Memory B cell (primary cell): ENCODE data around the gene GPR158.

Experiments
- ATAC-seq: fragments of 150-1000 bp; cut with Tn5 transposase; 2 replicates; pipeline ENCODE4 v1.10.0; 2021; ENCODE audit warnings: low read depth, mild to moderate bottlenecking, moderate library complexity
- DNase-seq, 2 donors: peaks; one replicate each; pipeline ENCODE4 v3.0.0; 2022; ENCODE audit warnings: low spot score in 2 of 2
- H3K27ac Mint-ChIP-seq: one replicate; pipeline ENCODE4 v1.8.0; 2022; ENCODE audit warnings: mild to moderate bottlenecking, moderate library complexity, mixed read lengths
- H3K27me3 Mint-ChIP-seq: one replicate; pipeline ENCODE4 v1.8.0; 2022; ENCODE audit warnings: mixed read lengths
- H3K36me3 Mint-ChIP-seq: one replicate; pipeline ENCODE4 v1.8.0; 2022; ENCODE audit warnings: mild to moderate bottlenecking, mixed read lengths
- H3K4me1 Mint-ChIP-seq: one replicate; pipeline ENCODE4 v1.8.0; 2022; ENCODE audit warnings: mixed read lengths
- H3K4me3 Mint-ChIP-seq: one replicate; pipeline ENCODE4 v1.8.0; 2022; ENCODE audit warnings: mild to moderate bottlenecking, moderate library complexity, mixed read lengths
- H3K9me3 Mint-ChIP-seq: one replicate; pipeline ENCODE4 v1.8.0; 2022; ENCODE audit warnings: mixed read lengths

The GPR158 gene

GRCh38 chr10:25444266-25444665 is 269.5 kb downstream of the GPR158 start:
- H3K9me3 Mint-ChIP-seq = peaks cover 6% of the 10 kb centered on the region
- DNase-seq (no peak), ATAC-seq (no peak)
- H3K27me3 Mint-ChIP-seq = peaks cover 2% of the 10 kb centered on the region
- no peaks in the 10 kb centered on the region for H3K36me3 Mint-ChIP-seq
- H3K4me3 Mint-ChIP-seq = no peak overlapping the region
- no peaks in the 10 kb centered on the region for H3K4me1 Mint-ChIP-seq
- no peak overlapping the region for H3K27ac Mint-ChIP-seq

DNA sequence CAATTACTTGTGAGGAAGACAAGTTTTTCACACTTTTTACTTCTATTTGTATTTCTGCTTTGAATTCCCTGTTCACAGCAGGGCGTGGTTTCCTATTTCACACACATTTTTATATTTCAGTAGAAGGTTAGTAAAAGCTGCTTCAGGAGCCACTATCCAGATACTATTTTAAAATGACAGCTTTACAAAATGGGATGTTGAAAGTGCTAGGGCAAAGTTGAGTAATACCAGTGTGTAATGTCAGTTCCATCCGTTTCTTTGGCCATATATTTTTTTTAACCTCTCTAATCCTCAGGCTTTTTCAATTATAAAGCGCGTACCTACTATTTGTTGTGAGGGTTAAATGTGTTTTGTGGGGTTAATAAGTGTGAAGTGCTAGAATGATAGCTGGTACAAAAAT is 276.6 kb downstream of the GPR158 start:
- no peaks in the 10 kb centered on the region for H3K36me3 Mint-ChIP-seq
- peaks cover 12% of the 10 kb centered on the region for H3K9me3 Mint-ChIP-seq
- no peak for ATAC-seq
- no peak overlapping the region for H3K27ac Mint-ChIP-seq
- H3K27me3 Mint-ChIP-seq = no peaks in the 10 kb centered on the region
- DNase-seq = no peak
- H3K4me1 Mint-ChIP-seq = no peaks in the 10 kb centered on the region
- H3K4me3 Mint-ChIP-seq = no peak overlapping the region

- Mint-ChIP-seq H3K27ac (no peak overlapping the region), H3K4me3 (no peak overlapping the region), H3K9me3 (peaks cover 12% of the 10 kb centered on the region), H3K36me3 (no peaks in the 10 kb centered on the region), H3K27me3 (no peaks in the 10 kb centered on the region), H3K4me1 (no peaks in the 10 kb centered on the region)
- DNase-seq = no peak
- no peak for ATAC-seq
Observed at GRCh38 chr10:25453619-25454018, 278.8 kb downstream of the GPR158 start.

DNA sequence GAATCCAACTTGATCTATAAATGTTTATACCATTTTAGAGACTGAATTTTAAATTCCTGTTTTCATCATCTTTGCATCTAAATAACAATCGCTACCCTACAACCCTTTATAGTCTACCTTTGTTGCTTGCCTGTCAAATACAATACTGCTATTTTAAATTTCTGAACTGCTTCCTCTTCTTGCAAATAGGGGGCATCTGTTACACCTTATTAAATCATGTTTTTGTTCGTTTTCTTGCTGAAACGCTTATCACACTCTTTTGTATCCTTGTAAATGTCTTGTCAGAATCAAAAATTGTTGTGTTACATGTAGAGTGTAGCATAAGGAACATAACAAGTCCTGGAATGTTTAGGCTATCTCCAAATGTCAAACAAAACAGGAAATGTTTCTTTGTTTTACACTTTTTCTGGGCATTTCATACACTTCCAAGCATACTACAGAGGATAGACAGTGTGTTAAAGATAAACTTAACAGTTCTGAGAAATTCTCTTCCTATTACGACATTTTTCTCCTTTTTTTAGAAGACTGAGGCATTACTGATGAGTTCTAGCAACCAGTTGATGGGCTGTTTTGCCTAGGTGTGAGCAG is 281.3 kb downstream of the GPR158 start:
- no peak overlapping the region for H3K27ac Mint-ChIP-seq
- DNase-seq = no peak
- no peaks in the 10 kb centered on the region for H3K27me3 Mint-ChIP-seq
- ATAC-seq = no peak
- no peaks in the 10 kb centered on the region for H3K4me1 Mint-ChIP-seq
- H3K4me3 Mint-ChIP-seq = no peak overlapping the region
- H3K36me3 Mint-ChIP-seq = no peaks in the 10 kb centered on the region
- H3K9me3 Mint-ChIP-seq = peaks cover 10% of the 10 kb centered on the region

DNA sequence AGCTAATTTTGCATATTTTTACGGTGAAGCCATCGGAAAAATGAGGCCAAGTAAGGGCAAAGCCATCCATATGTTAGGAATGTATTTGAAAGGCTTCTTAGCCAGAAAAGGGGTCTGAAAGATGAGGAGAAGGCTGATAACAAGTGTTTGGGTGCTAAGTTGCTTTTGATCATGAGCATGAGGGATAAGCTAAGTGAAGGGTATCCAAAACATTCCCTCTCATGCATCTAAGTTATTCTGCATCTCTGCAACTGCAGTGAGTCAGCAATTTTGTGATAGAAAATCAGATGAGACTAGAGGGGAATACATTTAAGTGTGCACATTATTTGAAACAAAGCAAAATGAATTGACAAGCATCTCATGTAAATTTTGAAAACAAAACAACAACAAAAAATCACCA is 282.8 kb downstream of the GPR158 start:
- no peak overlapping the region for H3K27ac Mint-ChIP-seq
- H3K9me3 Mint-ChIP-seq = peaks cover 10% of the 10 kb centered on the region
- DNase-seq (no peak), ATAC-seq (no peak)
- H3K4me3 Mint-ChIP-seq = no peak overlapping the region
- no peaks in the 10 kb centered on the region for H3K4me1 Mint-ChIP-seq
- H3K27me3 Mint-ChIP-seq = no peaks in the 10 kb centered on the region
- no peaks in the 10 kb centered on the region for H3K36me3 Mint-ChIP-seq

GRCh38 chr10:25465582-25466372 is 291.0 kb downstream of the GPR158 start:
- Mint-ChIP-seq H3K36me3 (no peaks in the 10 kb centered on the region), H3K4me3 (no peak overlapping the region), H3K9me3 (peaks cover 4% of the 10 kb centered on the region), H3K27me3 (no peaks in the 10 kb centered on the region), H3K4me1 (no peaks in the 10 kb centered on the region), H3K27ac (no peak overlapping the region)
- ATAC-seq = no peak
- no peak for DNase-seq

DNA sequence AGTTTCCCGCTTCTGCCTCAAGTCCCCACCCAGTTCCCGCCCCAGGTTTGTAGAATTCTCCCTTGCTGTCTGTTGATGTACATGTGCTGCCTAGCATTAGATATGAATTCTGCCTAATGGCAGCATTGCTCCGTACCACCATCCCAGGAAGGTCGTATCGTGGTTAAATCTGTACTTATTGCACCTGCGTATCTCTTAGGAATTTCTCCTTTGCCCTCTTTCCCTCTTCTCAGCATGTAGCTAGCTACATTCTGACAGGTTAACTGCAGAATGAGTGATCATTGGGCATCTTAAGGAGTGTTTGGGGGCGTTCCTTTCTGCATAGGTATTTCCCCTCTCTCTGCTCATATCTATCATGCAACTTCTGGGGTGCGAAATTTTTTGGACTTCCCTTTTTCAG is 293.1 kb downstream of the GPR158 start:
- H3K36me3 Mint-ChIP-seq = no peaks in the 10 kb centered on the region
- peaks cover 4% of the 10 kb centered on the region for H3K9me3 Mint-ChIP-seq
- H3K27me3 Mint-ChIP-seq = no peaks in the 10 kb centered on the region
- H3K4me1 Mint-ChIP-seq = no peaks in the 10 kb centered on the region
- no peak for DNase-seq
- ATAC-seq = no peak
- H3K27ac Mint-ChIP-seq = no peak overlapping the region
- no peak overlapping the region for H3K4me3 Mint-ChIP-seq

- no peak for DNase-seq
- H3K36me3 Mint-ChIP-seq = no peaks in the 10 kb centered on the region
- H3K27me3 Mint-ChIP-seq = peaks cover 3% of the 10 kb centered on the region
- H3K4me3 Mint-ChIP-seq = no peak overlapping the region
- no peak overlapping the region for H3K27ac Mint-ChIP-seq
- ATAC-seq = no peak
- H3K4me1 Mint-ChIP-seq = no peaks in the 10 kb centered on the region
- peaks cover 10% of the 10 kb centered on the region for H3K9me3 Mint-ChIP-seq
Observed at GRCh38 chr10:25481467-25481866, 306.7 kb downstream of the GPR158 start.

GRCh38 chr10:25483999-25484398 is 309.2 kb downstream of the GPR158 start:
- Mint-ChIP-seq H3K27ac (no peak overlapping the region), H3K27me3 (peaks cover 3% of the 10 kb centered on the region), H3K36me3 (no peaks in the 10 kb centered on the region), H3K4me3 (no peak overlapping the region), H3K4me1 (no peaks in the 10 kb centered on the region), H3K9me3 (peaks cover 10% of the 10 kb centered on the region)
- ATAC-seq = no peak
- no peak for DNase-seq

GRCh38 chr10:25487266-25487665 is 312.5 kb downstream of the GPR158 start:
- peaks cover 7% of the 10 kb centered on the region for H3K9me3 Mint-ChIP-seq
- H3K4me1 Mint-ChIP-seq = no peaks in the 10 kb centered on the region
- no peak overlapping the region for H3K27ac Mint-ChIP-seq
- peaks cover 3% of the 10 kb centered on the region for H3K27me3 Mint-ChIP-seq
- ATAC-seq (no peak), DNase-seq (no peak)
- H3K36me3 Mint-ChIP-seq = no peaks in the 10 kb centered on the region
- no peak overlapping the region for H3K4me3 Mint-ChIP-seq

DNA sequence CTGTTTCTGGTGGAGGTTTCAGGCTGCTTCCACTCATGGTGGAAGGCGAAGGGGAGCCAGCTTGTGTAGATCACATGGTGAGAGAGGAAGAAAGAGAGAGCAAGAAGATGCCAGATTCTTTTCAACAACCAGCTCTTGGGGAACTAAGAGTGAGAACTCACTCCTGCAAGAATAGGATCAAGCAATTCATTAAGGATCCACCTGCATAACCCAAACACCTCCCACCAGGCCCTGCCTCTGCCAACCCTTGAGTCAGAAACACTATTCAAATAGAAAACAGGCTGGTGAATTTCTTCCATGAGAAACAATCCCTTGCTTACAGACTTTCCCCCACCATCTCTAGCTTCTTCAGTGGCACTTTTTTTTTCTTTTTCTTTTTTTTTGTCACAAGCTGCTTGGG is 317.2 kb downstream of the GPR158 start:
- DNase-seq = no peak
- H3K4me1 Mint-ChIP-seq = no peaks in the 10 kb centered on the region
- no peaks in the 10 kb centered on the region for H3K9me3 Mint-ChIP-seq

DNA sequence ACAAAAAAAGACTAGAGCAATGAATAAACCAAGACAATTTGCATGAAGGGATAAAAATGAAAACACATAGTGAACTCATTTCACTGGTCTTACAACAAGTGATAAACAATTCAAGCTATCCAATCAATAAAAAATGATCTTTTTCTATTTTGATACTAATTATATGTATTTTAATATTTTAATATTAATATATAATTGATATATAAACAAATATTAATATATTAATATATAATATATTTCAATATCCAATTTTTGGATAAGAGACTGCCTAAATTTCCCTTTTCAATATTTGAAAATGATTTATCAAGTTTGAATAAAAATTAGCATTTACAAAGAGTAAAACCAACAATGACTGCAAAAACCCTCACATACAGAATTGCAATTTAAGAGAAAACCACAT is 317.9 kb downstream of the GPR158 start:
- H3K36me3 Mint-ChIP-seq = no peaks in the 10 kb centered on the region
- H3K9me3 Mint-ChIP-seq = no peaks in the 10 kb centered on the region
- no peak overlapping the region for H3K27ac Mint-ChIP-seq
- no peaks in the 10 kb centered on the region for H3K27me3 Mint-ChIP-seq
- no peak overlapping the region for H3K4me3 Mint-ChIP-seq
- no peaks in the 10 kb centered on the region for H3K4me1 Mint-ChIP-seq
- ATAC-seq (no peak), DNase-seq (no peak)

More for the DNA sequence above, 317.2 kb downstream of the GPR158 start:
- no peaks in the 10 kb centered on the region for H3K27me3 Mint-ChIP-seq
- H3K4me3 Mint-ChIP-seq = no peak overlapping the region
- H3K36me3 Mint-ChIP-seq = no peaks in the 10 kb centered on the region
- no peak overlapping the region for H3K27ac Mint-ChIP-seq
- no peak for ATAC-seq

DNA sequence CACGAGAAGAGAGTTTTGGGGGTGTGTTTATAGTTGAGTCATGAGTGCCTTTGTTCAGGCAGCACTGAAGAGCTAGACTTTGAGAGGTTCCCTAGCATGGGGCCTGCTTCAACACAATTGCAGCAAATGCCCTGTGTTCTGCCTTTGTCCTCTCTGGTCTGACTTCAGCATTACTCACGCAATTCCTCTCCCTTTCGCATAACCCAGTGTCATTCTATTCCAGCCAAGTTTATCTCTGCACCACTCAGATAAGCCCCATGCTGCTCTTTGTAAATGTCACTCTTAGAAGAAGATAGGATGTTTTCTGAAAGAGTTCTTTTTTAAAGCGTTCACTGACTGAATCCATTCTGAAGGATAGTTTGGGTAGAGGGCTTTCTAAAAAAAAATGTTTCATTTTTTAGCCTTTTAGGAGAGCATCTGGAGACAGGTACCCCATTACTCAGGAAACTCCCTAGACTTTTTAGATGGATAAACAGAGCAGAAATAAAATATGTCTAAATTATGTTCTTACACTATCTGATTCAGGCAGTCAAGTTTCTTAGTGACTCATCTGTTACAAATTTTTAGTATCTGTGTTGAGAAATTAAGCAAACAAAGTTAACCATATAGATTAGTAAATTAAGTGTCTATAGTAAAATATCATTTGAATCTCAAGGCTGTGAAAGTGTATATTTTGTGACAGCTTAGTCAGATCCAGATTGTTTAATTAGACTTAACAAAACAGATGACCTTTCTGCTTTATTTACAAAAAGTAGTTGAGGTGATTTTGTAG is 318.5 kb downstream of the GPR158 start:
- Mint-ChIP-seq H3K27me3 (no peaks in the 10 kb centered on the region), H3K4me3 (no peak overlapping the region), H3K36me3 (no peaks in the 10 kb centered on the region), H3K27ac (no peak overlapping the region), H3K4me1 (no peaks in the 10 kb centered on the region), H3K9me3 (no peaks in the 10 kb centered on the region)
- DNase-seq (no peak), ATAC-seq (no peak)

- H3K36me3 Mint-ChIP-seq = no peaks in the 10 kb centered on the region
- H3K4me3 Mint-ChIP-seq = no peak overlapping the region
- H3K27ac Mint-ChIP-seq = no peak overlapping the region
- peaks cover 2% of the 10 kb centered on the region for H3K9me3 Mint-ChIP-seq
- no peak for DNase-seq
- peaks cover 1% of the 10 kb centered on the region for H3K27me3 Mint-ChIP-seq
- ATAC-seq = no peak
- no peaks in the 10 kb centered on the region for H3K4me1 Mint-ChIP-seq
Observed at GRCh38 chr10:25497246-25497645, 322.4 kb downstream of the GPR158 start.
